ENCODE data around the gene ULBP1.
"Not testable (repeated sequence)": the region's sequence is repeated elsewhere in the genome, so short reads cannot be mapped to it uniquely, and the experiment has no call there.

Gene ULBP1, protein sequence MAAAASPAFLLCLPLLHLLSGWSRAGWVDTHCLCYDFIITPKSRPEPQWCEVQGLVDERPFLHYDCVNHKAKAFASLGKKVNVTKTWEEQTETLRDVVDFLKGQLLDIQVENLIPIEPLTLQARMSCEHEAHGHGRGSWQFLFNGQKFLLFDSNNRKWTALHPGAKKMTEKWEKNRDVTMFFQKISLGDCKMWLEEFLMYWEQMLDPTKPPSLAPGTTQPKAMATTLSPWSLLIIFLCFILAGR

GRCh38 chr6:149963462-149964307, at the start of gene ULBP1:
TSS of gene ULBP1 (plus strand) at chr6:149963943. CDS start at chr6:149964050, 107 bp downstream.
- peak; percentile 56 to 84 (median 68) for DNase-seq (ENCODE audit: low read depth in 4 of 4, low spot score in 1 of 4)

GRCh38 chr6:149915970-149916865, 47.5 kb upstream of the ULBP1 start:
- DNase-seq (ENCODE audit: low read depth in 4 of 4, low spot score in 1 of 4), result no peak

GRCh38 chr6:149917679-149918078, 46.1 kb upstream of the ULBP1 start:
- DNase-seq (ENCODE audit: low read depth in 4 of 4, low spot score in 1 of 4), result no peak

DNA sequence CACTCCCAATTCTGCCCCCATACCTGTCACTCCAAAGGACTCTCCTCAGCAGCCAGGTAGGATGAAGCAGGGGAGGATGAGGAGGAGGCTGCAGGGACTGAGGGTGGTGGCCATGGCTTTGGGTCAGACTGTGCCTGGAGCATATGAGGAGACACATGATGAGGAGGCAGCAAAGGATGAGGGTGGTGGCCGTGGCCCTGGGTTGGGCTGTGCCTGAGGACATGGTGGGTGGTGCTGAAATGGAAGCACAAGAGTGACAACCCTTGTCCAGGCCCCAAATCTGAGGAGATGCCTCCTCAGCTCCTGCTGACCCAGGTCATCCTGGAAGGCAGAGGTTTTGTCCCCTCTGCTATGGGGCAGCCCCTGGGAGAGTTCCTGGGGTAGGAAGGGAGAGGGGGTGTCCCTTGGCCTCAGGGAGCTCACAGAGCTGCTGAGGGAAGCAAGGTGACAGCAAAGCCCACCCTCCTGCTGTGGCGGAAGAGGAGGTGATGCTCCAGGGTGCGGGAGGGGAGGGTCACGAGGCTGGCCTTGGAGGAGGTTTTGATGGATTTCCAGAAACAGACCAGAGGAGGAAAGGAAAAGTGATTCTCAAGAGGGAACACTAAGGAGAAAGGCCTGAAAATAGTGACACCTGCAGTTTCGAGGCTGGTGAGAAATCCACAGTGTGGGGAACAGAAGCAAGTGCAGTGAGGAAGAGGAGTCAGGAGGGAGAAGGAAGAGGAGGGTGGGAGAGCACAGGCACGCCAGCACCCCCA, 45.4 kb upstream of the ULBP1 start:
- DNase-seq (ENCODE audit: low read depth in 4 of 4, low spot score in 1 of 4), result no peak

DNA sequence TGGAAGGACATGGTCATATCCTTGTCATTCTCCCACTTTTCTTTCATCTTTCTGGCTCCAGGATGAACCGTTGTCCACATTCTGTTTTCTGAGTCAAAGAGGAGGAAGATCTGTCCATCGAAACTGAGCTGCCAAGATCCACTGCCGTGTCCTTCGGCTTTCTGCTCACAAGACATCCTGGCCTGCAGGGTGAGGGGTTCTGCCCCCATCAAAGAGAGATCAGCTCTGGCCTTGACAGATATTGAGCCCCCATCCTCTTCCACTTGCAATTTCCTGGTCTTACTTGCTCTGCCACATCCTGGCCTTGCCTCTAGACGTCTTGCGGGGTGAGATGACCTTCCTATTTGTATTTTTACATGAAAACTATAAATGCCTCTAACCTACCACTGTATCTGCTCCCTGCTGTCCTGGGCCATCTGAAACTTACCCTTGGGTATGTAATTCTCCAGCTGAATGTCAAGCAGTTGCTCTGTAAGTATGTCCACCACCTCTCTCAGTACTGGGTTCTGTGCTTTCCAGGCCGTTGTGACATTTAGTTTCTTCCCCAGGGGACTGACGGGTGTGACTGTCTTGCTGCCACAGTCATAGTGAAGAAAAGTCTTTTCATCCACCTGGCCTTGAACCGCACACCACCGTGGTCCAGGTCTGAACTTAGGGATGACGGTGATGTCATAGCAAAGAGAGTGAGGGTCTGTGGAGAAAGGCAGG, 44.5 kb upstream of the ULBP1 start:
- not testable (repeated sequence) for DNase-seq (ENCODE audit: low read depth in 4 of 4, low spot score in 1 of 4)

DNA sequence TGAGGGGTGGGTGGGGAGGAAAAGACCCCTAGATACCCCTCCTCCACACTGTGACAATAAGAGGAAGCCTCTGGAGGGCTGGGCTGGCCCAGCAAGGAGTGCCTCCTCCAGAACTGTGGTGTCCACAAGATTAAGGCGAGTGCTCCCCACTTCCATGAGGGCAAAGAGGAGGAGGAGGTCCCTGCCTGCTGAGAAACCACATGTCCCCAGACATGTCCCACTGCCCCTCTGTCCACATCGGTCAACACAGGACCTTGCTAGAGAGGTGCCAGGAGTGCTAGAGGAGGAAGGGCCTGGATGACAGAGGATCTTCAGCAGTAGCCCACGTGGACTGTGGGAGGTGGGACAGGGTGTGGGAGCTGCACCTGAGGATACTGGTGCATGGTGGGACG, 43.9 kb upstream of the ULBP1 start:
- DNase-seq (ENCODE audit: low read depth in 4 of 4, low spot score in 1 of 4), result no peak

DNA sequence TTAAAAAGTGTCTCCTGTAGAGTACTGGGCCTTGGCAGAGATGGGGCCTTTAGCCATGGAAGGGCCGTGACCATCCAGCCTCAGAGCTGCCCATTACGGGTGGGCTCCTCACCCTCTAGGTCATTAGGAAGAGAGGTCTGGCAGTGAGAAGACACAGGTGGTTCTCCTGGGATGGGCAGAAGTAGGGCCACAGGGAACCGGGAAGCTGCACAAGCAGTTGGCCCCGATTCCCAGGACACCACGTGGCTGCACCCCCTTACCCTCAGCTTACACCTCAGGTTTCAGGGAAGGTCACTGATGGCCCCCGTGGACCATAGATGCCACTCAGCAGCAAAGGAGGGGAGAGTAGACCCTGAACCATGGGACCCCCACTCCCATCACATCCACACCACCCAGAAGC, 42.4 kb upstream of the ULBP1 start:
- no peak for DNase-seq (ENCODE audit: low read depth in 4 of 4, low spot score in 1 of 4)

DNA sequence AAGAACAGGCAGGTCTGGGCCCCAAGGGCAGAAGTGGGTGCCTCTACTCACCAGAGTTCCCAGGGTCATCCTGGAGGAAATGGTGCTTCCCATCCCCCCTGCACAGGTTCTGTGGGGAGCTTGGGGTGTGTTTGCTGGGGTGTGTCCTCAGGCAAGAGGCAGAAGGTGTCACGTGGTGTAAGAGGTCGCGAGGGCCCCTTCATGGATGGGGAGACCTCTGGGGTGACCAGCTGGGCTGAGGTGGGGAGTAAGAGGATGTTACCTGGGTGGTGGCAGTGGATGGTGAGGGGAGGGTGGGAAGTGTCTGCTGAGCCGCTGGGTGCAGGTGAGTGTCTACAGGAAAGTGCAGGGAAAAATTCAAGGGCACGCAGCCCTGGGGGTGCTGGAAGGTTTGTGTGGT, 41.7 kb upstream of the ULBP1 start:
- not testable (repeated sequence) for DNase-seq (ENCODE audit: low read depth in 4 of 4, low spot score in 1 of 4)

- DNase-seq (ENCODE audit: low read depth in 4 of 4, low spot score in 1 of 4), result peak; percentile 45 to 82 (median 67)
Measured at GRCh38 chr6:149922642-149923326, 41.0 kb upstream of the ULBP1 start, which contains the start of gene RAET1G. TSS of gene RAET1G (minus strand) at chr6:149923121. CDS start at chr6:149923010, 111 bp downstream.

GRCh38 chr6:149923327-149923986, 40.3 kb upstream of the ULBP1 start:
- no peak for DNase-seq (ENCODE audit: low read depth in 4 of 4, low spot score in 1 of 4)

DNA sequence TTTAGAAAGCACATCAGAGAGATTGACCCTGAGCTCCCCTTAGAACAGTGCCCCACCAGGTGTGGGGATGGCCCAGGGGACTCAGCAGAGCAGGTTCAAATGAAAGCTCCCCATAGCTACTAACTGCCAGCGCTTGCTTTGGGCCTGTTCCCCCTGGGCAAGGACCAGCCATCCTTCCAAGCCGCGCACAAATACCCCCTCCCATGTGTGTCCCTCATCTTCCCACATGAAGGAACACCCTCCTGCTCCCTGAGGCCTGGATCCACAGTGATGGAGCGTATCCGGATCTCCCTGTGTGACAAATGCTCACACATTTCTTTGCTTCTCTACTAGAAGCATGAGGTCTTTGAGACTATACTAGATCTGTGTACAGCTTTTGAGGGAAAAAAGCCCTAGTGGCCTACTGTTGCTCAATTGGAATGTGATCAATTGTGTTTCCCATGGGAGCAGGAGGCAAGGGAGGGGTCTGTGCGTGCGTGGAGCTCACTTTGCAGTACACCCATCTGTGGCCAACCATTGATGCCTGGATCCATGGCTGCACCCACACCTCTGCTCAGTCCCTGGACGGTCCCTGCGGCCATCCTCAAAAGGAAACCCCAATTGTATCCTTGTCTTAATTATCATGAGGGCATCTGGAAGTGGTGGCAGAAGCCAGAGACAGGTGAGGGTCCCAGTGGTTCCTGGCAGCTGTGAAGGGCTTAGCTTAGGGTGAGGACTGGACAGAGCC, 39.4 kb upstream of the ULBP1 start:
- DNase-seq (ENCODE audit: low read depth in 4 of 4, low spot score in 1 of 4), result no peak

DNA sequence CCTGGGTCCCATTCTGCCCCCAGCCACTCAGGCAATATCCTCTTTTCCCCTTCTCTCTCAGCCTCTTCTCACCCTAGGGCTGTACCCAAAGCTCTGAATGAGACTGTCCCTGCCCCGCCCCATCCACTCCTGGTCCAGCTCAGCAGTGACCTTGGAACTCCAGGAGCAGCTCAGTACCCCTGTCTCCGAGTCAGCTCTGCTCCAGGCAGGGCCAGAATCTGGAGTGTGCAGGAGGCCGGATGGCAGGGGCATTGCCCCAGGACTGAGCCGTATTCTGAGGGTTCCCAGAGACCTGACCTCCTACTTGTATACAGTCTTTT, 38.9 kb upstream of the ULBP1 start:
- DNase-seq (ENCODE audit: low read depth in 4 of 4, low spot score in 1 of 4), result no peak

DNA sequence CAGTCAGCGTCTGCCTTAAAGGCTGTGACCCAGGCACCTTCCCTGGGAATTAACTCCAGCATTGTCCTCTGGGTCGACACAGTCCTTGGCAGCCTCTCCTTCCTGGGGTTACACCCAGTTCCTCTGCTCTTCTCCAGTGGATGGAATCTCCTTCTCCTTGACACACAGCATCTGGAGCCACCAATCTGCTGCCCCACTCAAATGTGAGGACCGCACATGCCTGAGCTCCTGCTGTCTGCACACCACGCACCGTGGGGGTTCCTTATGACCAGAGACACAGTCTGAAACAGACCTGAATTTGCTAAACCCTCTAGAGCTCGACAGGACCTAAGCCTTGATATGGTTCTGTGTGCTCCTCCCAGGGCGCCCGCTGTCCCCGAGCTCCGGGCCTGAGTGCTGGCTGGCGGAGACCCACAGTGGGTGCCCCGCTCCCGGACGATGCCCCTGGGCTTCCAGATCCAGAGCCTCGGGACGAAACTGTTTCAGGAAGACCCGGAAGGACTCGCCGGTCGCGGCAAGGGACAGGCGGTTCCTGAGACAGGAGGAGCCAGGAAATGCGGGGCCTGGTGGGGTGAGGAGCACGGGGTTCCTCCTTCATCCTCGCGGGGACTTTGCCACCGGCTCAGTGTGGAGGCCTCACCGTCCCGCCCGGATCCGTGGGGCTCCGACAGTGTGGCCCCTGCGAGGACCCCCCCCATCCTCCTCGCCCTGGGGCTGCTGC, 38.3 kb upstream of the ULBP1 start:
- no peak for DNase-seq (ENCODE audit: low read depth in 4 of 4, low spot score in 1 of 4)

- peak; percentile 48 to 85 (median 59) for DNase-seq (ENCODE audit: low read depth in 4 of 4, low spot score in 1 of 4)
Measured at GRCh38 chr6:149925974-149926777, 37.6 kb upstream of the ULBP1 start.

- not testable (repeated sequence) for DNase-seq (ENCODE audit: low read depth in 4 of 4, low spot score in 1 of 4)
Measured at GRCh38 chr6:149927025-149927424, 36.7 kb upstream of the ULBP1 start.

DNA sequence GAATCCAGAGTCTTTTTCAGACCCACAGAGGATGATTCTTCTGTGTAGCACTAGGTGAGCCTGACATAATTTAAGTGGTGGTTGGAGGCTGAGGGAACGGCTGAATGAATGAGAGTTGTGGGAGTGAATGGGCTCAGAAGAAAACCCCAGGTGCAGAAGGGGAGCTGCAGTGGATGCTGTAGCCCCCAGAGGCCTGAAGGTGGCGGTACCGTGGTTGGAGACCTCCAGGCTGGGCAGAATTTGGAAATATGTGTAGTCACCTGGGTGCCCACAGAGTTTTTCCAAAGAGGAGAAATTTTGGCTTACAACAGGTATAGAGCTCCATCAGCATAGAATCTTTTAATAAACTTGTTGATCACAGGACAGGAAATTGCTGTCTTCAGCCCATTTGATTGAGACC, 34.3 kb upstream of the ULBP1 start:
- DNase-seq (ENCODE audit: low read depth in 4 of 4, low spot score in 1 of 4), result no peak

GRCh38 chr6:149931501-149931900, 32.2 kb upstream of the ULBP1 start:
- DNase-seq (ENCODE audit: low read depth in 4 of 4, low spot score in 1 of 4), result no peak

Data from stimulated activated CD4-positive, alpha-beta T cell treated with anti-CD3 and anti-CD28 coated beads, Interleukin-1b, Interleukin-23, amount 100 ng/mL, for 24 hours (primary cell).